A172 (cell line): Measurements from ENCODE around the gene ARPP21. TPM values are rescaled to one million over a fixed set of nuclear protein-coding genes. Genes with fewer than 3 reads are reported as not detected.

Experiments
- DNase-seq: peaks from one replicate; pipeline ENCODE4 v3.0.0-alpha.2; 2015; ENCODE audit warnings: low spot score
- total RNA-seq: library from RNA; depleted of rRNA; stranded (reverse); fragments of >200 nt; shearing (Covaris generic); gene quantifications from 2 replicates; pipeline ENCODE4 v1.2.3, GENCODE V29; 2014

The ARPP21 gene
- total RNA-seq, 1 experiment from 2014 or later: not detected

DNA sequence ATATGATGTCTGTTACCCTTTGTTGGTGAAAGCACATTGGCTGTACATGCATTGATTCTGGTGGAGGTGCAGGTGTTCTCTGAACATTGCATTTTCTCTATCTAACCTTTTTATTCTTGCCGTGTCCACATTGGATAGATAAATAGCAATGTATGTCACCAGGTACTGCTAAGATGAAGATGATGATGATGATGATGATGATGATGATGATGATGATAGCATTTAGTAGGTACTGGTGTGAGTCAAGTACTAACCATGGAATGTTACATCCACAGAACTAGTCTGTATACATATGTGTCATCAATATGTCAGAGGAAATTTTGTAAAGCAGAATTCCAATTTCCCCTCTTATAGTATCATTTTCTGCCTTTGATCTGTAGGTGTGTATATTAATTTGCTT is 36.3 kb downstream of the ARPP21 start:
- DNase-seq: no peak

DNA sequence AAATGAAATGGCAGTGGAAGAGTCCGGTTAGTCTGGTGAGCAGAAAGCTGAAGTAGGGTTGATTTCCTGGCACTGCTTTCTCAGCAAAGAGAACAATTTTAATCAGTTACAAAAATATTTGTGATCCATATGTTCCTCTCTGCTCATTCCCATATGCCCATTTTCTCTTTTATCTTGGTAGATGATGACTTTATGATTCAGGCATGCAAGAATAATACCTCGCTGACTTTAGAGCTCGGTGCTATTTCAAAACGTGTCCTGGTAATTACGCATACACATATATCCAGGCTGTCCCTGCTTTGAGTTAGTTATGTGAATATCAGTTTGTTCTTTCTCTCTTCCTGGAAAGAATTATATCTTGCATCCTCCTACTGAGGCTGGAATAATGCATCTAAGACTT is 38.5 kb downstream of the ARPP21 start:
- DNase-seq: no peak

DNA sequence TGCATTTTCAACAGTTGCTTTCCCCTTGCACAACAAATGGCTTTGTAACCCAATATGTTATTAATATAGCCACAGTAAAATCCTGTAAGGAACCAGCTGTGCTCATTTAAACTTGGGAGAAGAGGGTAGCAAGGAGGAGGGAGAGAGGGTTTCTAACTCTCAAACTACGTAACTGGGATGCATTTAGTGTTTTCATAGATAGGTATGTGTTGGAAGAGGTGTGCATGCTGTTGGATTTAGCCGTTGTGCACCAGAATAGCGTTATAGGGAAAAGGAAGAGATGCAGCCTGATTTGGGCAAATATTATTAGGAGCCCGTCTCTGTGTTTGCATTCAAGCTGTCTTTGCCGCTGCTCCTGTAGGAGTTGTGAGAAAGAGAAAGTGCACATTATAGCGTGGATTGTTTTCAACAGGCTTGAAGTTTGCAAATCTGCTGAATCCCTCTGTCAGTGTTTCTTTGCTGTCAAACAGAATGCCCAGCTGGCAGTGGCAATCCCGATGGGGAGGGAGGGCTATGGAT is 39.4 kb downstream of the ARPP21 start:
- DNase-seq: no peak

DNA sequence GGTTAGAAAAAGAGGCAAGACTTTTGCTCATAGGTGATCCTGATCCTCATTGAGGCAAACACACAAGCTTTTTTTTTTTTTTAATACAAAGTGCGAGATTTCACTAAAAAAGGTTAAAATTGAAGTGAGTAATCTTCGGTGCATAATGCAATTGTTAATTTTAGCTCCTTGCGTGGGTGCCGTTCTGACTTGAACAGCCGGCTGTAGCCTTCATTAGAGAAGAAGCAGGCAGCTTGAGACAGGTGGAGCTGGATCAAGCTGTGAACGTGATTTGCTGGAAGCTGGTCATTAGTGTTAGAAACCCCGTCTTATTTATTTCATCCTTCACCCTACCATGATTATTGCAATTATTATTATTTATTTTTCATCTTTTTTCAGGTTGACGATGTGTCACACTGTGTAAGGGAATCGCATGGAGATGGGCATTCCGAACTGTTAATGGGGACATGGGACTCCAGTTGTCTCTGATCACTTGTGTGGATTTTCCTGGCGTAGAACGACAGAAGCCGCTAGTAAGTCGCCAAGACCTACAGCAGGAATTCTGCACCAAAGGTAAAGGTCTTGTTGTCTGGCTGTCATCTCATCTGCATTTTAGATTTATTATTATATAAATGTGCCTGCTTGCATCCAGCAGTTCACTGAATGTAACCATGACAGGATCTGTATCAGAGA is 40.2 kb downstream of the ARPP21 start:
- no peak for DNase-seq

DNA sequence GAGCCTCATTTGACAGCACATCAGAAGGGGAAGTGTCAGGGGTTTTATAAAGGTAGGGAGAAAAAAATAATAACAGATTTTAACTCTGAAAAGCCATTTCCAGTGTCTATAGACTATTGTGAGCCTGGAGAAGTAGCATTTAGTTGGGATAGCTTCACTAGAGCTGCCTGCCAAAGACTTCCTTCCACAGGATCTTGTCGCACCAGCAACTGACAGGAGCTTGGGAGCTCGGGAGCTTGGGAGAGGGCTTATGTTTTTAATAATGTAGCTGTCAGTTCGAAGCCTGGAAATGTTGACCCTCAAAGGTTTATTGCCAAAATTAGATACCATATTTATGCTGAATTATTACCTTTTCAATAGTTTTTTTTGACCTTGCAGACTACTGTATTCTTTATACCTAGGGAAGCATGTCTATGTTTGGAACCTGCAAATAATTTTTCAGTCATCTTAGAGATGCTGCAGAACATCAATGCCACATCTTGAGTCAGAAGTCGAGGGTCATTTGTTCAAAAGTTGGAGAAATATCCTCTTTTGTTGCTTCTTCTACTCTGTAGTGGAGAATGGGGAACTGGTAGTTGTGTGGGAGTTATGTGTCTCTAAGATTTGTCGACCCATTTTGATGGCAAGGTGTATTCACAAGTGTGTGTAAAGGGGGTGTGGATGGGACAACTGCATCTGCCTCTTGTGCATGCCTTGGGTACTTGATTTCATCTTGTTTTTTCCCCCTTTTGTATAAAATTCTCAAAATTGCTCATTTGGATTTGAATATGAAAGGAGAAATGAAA is 41.7 kb downstream of the ARPP21 start:
- no peak for DNase-seq

DNA sequence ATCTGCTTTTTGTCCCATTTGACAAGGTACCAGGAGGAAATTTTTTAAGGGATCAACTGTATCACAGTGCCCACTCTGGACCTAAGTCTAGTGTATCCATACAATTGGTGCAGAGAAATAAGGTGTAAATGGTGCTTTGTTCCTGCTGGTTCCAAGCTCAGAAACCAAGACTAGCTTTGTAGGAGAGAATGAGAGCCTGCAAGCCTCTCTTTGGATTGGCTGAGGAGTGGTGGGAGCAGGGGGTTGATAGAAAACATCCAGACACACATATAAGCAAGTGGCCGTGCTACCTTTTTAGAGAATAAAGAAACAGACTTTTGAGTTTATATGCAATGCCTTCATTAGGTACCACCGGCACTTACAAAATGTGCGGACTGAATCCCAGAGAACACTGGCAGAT is 45.8 kb downstream of the ARPP21 start:
- no peak for DNase-seq

DNA sequence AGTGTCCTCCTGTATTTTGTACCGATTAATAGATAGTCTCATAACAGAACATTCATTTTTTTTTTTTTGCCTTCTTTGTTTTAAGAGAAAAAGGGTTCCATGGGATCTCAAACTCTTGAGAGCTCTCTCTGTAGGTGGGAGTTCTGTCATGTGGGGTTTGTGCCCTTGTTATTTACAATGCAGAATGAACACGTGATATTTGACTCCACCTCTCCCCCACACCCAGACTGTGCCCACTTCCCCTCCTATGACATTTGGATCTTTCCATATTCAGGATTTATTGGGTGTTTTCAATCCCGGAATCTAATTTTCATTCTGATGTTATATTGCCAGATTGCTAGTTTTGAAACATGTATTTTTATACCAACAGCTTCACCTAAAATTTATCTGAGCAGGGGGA is 49.5 kb downstream of the ARPP21 start:
- no peak for DNase-seq

DNA sequence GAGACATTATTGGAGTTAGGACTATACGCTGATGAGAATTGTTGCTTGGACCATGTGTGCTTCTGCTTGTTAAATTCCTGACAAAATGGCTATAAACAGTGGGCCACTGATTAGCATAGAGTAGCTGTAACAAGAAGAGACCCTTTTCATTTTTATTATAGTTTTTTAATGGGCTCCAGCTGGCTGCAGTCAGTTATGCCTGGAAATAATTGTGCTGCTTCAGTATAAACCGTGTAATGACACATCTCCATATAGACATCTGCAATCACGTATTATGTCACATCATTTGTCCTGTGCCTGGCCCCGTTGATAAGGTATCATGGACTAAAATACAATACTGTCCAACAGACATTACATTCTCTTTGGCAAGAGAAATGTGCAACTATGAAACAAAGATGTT is 50.9 kb downstream of the ARPP21 start:
- no peak for DNase-seq

DNA sequence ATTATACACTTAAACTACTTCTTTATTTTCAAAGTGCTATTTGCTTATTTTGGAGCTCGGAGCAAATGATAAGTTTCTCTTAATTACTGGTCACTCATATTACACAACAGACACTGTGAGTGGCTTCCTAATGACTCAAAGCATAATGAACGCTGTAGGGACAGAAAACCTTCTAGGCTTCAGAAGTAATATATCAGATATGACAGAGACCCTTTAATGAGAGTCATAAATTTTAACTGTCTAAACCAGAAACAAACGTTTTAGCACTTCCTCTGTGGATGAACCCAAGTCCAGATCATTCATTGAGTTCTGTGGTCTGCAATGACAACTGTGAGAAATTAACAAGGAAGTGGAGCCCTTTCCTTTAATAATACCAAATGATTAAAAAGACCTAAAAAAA is 66.6 kb downstream of the ARPP21 start:
- peak; percentile 36 for DNase-seq

DNA sequence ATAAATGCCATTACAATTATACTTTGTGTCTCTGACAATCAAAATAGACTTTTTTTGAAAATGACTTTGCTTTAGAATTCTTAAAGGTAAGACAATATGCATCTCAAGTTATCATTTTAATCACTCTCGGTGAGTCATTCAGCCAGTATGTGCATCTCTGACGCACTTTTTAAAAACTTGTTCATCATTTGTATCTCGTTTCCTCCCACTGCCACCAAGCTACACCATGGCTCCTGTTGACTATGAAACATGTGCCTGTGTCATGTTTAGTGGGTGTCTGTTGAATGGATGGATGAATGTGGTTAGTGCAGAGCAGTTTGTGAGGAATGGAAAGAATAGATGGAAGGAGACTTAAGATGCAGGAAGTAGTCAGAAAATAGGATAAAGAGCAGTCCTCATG is 68.6 kb downstream of the ARPP21 start:
- DNase-seq: peak; percentile 73

DNA sequence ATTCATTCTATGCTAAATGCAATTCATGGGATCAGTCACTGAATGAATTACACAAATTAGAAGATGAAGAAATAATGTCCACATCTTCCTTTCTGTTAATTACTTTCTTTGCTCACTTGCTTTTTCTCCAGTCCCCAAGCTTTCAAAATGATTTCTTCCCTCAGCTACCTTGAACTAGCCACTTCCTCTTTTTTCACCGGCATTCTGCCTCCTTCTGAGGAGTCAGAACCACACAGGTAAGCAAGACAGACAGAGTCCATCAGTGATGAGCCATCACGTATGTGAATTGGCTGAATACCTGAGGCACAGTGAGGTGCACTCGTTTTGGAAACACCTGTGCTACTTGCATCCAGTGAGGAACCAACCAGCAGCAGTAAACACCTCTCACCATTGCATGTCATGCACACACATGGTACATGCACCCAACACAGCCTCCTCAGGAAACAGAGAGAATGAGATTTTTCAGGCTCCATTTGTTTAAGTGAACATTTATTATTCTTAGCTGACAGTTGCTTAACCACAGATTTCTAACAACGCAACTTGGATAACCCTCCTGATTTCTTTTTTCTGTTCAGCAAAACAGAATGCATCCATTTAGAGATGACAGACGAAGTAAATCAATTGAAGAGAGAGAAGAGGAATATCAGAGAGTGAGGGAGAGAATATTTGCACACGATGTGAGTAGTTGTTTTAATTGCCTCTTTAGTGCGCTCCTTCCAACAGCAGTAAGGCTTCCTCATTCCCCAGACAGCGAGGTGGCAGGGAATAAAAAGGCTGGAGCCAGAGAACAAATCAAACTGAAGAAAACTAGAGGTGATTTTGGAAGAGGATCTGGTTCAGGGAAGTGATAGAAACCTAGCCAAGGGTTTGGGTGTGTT is 69.3 kb downstream of the ARPP21 start:
- DNase-seq: no peak

DNA sequence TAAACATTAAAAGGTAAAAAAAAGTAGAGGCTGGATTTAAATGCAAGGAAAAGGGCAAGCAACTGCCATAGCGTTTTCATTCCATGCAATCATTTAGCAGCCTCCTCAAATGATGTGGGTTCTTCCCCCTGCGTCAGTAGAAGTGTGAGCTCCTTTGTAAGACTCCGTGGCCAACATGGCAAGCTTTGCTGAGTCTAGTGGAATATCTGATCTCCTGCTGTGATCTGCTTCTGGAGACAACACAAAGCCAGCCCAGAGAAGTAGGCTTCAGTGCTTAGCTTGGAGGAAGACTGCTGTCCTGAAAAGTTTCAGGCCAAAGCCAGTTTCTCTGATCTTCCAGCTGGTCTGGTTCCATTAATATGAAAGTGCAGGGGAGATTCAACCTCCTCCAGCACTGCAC is 70.4 kb downstream of the ARPP21 start:
- no peak for DNase-seq

DNA sequence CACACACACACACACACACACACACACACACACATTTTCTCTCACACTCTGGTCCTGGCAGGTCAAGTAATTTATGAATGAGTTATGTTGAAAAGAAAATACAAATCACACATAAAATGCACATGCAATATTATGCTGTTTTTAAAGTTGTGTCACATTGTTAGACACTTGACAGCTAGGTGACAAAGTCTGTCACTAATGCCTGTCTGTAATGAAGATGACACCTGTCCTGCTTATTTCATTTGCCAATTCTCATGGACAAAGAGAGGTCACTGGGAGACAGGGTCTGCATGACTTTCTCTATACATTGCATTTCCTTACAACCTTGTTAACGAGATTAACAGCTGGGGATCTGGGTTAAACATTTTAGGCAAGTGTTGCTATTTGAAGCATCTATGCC is 71.2 kb downstream of the ARPP21 start:
- DNase-seq: no peak

DNA sequence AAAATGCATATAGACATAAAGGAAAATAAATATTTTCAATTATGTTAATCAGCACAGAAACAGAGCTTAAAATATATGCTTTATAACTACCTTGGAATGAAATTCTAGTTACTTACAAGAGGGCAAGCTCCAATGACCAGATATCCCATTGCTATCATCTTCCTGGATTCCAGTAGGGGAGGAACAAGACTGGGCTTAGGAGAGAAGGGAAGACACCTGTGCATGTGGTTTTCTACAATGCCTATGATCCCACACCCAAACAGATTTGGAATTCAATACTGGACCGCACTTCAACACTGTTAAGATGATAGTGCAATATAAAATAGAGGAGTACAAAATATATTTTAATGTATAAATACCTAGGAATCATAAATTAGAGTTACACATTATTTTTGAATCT is 79.6 kb downstream of the ARPP21 start:
- no peak for DNase-seq

DNA sequence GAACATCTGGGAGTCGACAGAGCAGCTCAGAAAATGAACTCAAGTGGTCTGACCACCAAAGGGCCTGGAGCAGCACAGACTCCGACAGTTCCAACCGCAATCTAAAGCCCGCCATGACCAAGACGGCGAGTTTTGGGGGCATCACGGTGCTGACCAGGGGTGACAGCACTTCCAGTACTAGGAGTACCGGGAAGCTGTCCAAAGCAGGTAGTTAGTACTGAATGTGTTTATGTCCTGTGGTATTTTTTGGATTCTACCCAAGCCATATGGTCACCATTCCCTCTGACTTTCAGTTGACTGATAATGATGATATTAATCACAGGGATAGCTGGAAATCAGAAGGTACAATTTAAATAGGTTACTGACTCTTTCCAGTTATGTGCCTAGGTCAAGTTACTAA is 82.3 kb downstream of the ARPP21 start:
- peak; percentile 16 for DNase-seq

DNA sequence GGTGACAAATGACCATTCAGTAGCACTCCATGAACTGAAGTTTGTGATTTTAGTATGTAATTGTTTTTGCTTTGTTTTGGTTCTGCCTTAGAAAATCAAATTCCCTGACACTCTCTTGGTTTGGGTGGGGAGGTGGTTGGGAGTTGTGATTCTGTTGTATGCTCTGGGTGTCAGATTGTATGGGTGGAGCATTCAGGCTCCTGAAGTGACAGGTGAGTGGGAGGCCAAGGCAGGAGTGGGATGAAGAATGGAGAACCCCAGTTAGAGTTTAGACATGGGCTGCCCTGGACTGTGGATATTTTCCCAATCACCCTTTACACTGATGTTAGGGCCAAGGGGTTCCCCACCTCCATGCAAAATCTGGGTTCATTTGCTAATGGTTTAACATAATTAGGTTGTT is 83.6 kb downstream of the ARPP21 start:
- DNase-seq: no peak

DNA sequence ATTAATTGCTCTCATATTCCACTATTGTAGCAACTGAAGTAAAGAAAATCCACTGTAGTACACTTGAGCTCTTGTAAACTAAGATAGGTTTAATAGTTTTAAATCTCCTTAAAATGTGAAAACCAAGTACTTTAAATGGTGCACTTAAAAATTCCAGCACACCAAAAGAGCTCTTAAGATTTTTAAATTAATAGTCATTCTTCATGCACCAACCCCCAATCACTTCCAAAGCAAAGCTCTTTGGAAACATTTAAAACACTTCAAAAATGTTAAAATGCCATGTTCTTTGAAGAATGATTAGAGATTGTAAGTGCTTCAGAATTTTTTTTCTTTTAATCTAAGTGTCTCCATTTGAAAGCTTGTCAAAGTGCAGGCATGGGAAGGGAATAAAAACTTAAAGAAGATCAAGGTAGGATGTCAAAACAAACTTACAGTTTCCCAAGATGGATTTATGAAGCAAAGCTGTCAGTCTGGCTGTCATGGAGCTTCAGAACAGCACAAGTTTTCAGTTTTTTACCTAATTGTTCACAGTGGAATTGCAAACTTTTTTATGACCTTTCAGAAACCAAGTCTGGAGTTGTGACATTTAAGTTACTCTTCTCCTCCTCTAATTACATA is 84.3 kb downstream of the ARPP21 start:
- no peak for DNase-seq

DNA sequence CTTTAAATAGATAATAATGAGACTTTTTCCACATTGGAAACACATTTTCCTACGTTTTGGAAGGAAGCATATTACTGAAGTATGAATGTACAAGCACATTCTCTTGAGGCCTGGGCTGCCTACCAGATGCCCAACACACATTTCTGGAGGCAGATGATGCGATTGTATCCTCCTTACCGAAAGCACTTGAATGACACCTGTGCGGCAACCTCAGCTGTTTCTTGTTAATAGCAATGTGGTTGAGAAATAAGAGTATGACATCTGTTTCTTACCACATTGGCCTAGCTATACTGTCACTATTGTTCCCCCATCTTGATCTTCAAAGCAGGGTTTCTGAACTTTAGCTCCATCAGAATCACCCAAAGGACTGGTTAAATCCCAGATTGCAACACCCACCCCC is 84.8 kb downstream of the ARPP21 start:
- DNase-seq: no peak

DNA sequence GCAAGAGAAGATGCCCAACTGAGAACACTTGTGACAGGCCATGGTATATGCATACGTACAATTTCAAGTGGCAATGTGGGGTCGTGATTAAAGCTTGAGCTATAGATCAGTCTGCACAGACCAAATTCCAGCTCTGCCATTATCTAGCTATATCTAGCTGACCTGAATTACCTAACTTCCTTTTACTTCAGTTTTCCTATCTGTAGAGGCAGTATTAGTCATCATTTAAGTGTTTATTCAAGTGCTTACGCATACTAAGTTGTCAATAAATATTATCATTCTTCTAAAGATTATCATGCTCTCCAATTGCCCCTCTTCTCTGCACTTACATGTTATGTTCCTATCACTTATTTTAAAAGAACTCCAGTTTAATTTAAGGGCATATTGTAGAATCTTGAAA is 87.9 kb downstream of the ARPP21 start:
- no peak for DNase-seq

DNA sequence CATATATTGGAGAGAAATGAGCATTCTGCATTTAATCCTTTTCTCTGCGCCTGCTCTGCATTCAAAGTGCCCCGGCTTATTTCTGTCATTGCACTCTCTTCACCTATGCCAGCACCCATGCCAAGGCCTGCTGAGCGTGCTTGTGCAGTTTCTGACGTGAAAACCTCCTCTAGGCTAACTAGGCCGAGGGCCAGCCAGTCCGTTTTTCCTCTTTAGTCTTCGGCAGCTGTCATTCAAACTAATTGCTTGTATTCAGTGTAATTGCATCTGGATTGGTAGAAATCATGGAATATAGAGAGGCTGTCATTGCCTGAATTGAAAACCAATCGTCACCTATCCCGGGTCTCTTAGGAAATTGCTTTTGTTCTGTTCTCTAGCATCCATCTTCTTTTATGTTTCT is 94.0 kb downstream of the ARPP21 start:
- DNase-seq: no peak

DNA sequence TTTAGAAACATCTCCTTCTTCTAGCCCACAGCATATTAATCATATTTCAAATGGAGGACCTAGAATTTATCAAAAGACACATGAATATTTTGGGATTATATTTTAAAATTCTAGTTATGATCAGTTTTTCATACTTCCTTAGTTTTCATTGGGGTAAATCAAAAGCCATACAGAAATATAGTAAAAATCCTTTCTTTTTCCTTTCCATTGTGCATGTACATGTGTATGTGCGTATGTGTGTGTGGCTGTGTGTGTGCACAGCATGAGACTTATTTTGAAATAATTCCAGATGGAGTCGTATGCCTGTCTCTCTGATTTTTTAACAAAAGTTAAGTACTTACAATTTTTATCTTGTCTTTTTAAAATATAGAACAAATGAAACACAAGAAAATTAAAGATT is 94.5 kb downstream of the ARPP21 start:
- DNase-seq: no peak

DNA sequence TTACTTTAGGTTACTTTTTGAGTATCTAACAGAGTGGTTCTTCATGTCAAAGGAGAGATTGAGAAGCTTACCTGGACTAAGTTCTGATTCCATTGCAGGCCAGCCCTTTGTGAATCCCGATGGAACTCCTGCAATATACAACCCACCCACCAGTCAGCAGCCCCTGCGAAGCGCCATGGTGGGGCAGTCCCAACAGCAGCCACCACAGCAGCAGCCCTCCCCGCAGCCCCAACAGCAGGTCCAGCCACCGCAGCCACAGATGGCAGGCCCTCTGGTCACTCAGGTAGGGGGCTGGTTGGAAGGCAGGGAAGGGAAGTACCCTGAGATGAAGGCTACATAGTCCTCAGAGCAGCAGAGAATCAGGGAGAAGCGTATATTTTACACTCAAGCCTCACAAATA is 97.8 kb downstream of the ARPP21 start:
- no peak for DNase-seq
